Esophagus muscularis mucosa (tissue), 3 donors: ENCODE measurements around the gene RBM28.

Source experiments
- POLR2A ChIP-seq: fragments of 450-650 bp; IDR thresholded peaks from one replicate; pipeline ENCODE4 v1.6.1; 2017; ENCODE audit warnings: antibody characterized with exemption, moderate library complexity, mild to moderate bottlenecking, low read depth
- POLR2AphosphoS5 ChIP-seq, 2 donors: sonication (generic); formaldehyde crosslinking; IDR thresholded peaks; one replicate each; pipeline ENCODE4 v1.6.1; 2017; ENCODE audit warnings: antibody characterized with exemption in 2 of 2
- TF ChIP-seq, protein P1 (sequence below), 3 experiments: fragments of 200-600 bp in 2 of 3; fragments of 450-650 bp in 1 of 3; sonication (generic) in 2 of 3; IDR thresholded peaks; one replicate each; pipeline ENCODE4 v1.5.1; 2017 to 2019; ENCODE audit warnings: antibody characterized with exemption in 3 of 3, mild to moderate bottlenecking in 2 of 3, moderate library complexity in 1 of 3

DNA sequence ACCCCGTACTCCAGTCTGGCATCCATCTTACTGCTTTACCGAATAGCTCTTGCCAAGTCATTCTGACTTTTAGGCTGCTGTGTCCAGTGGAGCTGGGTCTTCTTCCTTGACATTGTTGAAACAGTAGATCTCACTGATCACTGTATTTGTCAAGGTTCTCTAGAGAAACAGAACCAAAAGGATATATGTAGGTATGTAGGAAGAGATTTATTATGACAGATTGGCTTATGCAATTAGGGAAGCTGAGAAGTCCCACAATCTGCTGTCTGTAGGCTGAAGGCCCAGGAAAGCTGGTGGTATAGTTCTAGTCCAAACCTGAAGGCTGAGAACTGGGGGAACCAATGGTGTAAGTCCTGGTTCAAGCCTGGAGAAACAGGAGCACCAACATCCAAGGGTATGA, 29.9 kb upstream of the RBM28 start:
- TF ChIP-seq, protein P1, sequence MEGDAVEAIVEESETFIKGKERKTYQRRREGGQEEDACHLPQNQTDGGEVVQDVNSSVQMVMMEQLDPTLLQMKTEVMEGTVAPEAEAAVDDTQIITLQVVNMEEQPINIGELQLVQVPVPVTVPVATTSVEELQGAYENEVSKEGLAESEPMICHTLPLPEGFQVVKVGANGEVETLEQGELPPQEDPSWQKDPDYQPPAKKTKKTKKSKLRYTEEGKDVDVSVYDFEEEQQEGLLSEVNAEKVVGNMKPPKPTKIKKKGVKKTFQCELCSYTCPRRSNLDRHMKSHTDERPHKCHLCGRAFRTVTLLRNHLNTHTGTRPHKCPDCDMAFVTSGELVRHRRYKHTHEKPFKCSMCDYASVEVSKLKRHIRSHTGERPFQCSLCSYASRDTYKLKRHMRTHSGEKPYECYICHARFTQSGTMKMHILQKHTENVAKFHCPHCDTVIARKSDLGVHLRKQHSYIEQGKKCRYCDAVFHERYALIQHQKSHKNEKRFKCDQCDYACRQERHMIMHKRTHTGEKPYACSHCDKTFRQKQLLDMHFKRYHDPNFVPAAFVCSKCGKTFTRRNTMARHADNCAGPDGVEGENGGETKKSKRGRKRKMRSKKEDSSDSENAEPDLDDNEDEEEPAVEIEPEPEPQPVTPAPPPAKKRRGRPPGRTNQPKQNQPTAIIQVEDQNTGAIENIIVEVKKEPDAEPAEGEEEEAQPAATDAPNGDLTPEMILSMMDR (IDR thresholded peaks at IDR 0.05) = no peak
- TF ChIP-seq POLR2AphosphoS5 (IDR thresholded peaks at IDR 0.05) (no peak), POLR2A (no peak)
